HG03442 (cell line): ENCODE data around the gene HIRA.
A peak's percentile ranks its signal among the peaks of the same experiment; 100 is the strongest.
"Not testable (repeated sequence)": the region's sequence is repeated elsewhere in the genome, so short reads cannot be mapped to it uniquely, and the experiment has no call there.

Experiments used
- ATAC-seq: cut with Tn5 transposase; IDR thresholded peaks from one replicate; pipeline ENCODE4 v1.9.1; 2021; ENCODE audit warnings: mild to moderate bottlenecking, moderate library complexity; ENCODE audit not compliant: unreplicated experiment

The HIRA gene

DNA sequence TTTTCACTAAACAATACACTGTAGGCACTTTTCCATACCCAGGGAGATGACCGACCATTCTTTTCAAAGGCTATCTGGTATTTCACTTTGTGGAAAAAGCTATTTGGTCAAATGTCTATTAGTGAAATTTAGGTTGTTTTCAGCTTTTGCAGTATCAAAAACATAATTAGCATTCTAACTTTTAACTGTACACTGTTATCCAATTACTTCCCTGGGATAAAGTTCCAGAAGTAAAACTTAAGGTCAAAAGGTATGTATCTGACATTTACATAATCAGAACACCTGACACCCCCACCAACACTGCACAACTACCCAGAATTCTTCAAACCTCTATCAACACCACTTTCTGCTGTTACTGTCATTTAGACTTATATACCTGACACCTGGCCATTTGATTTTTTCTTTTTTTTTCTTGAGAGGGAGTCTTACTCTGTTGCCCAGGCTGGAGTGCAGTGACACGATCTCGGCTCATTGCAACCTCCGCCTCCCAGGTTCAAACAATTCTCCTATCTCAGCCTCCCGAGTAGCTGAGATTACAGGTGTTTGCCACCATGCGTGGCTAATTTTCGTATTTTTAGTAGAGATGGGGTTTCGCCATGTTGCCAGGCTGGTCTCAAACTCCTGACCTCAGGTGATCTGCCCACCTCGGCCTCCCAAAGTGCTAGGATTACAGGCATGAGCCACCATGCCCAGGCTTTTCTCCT is 13.9 kb upstream of the HIRA start:
- not testable (repeated sequence) for ATAC-seq

DNA sequence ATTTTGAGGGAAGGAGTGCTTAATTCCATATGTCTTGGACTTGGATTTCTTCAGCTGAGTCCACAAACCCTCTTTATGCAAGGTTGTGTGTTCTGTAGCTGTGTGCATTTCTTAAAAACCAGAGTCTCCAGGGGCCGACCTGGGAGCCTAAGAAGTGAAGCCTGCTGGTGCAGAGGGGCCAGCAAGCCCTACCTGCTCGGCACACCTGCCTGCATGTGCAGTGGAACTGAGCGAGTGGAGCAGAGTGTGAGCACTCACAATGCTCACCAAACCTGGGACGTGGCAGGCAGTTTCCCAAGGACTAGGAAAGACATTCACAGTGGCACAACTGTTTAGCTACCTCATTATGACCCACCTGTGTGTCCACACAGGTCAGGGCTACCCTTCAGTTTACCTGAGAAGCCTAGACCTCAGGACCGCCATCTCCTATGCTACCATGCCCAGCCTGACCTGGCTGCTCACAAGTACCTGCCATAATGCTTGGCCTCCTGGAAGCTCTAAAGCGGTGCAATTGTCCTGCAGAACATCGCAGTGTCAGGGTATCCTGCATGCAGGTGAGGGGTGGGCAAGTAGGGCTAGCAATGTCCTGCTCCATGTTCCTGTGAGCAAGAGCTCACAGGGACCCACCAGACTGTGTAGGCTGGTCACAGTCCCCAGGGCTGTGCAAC is 12.1 kb upstream of the HIRA start:
- ATAC-seq: no peak

DNA sequence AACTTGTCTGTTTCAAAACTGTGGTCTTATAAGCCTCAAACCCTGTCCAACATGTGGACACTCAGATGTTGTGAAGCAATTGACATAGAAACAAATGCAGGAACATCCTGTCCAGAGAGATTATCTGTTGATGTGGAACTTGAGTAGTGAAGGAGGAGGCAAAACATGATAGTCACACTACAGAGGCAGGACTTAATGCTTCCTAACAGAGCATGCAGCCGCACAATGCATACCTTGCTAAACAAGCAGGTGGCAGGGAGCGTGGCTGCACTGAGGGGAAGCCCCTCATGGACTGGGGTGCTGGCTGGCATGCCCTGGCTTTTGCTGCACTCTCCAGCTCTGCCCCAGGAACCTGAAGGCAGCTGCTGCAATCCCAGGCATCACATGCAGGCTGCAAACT is 10.6 kb upstream of the HIRA start:
- ATAC-seq: no peak

DNA sequence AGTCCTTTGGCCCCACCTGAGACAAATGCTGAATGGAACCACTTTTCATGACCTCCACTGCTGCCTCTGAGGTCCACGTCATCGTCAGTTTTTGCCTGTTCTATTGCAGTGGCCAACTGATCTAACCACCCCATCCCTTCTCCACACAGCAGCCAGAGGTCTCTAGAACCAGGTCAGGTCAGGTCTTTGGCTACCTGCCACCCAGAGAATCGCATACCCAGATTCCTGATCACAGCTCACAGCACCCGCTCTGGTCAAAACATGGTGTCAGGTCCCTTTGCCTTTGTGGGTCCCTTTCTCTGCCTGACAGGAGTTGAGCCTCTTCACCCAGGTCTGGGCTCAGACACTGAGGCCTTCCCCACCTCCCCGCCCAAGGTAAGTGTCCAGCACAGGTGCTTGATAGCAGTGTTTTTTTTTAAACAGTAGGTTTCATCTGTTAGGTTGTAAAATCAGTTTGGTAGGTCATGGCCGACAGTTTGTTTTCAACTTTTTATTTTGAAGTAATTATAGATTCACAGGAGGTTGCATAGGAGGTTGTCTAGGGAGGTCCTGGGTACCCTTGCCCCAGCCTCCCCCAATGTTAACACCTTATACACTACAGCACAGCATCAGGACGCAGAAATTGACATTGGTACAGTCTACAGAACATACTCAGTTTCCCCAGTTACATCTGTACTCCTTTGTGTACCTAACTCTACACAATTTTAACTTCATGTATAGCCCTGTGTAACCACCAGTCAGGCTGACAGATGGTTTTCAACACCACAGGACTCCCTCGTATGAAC is 9.1 kb upstream of the HIRA start:
- ATAC-seq: no peak

DNA sequence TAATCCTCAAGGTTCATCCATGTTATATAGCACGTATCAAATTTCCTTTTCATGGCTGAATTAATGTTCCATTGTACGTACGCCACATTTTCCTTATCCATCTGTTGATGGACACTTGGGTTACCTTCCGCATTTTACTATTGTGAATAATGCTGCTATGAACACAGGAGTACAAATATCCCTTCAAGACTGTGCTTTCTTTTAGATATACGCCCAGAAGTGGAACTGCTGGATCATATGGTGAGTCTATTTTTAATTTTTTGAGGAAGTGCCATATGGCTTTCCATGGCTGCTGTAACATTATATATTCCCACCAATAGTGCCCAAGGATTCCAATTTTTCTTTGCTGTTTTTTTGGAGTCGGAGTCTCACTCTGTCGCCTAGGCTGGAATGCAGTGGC is 6.8 kb upstream of the HIRA start:
- no peak for ATAC-seq

DNA sequence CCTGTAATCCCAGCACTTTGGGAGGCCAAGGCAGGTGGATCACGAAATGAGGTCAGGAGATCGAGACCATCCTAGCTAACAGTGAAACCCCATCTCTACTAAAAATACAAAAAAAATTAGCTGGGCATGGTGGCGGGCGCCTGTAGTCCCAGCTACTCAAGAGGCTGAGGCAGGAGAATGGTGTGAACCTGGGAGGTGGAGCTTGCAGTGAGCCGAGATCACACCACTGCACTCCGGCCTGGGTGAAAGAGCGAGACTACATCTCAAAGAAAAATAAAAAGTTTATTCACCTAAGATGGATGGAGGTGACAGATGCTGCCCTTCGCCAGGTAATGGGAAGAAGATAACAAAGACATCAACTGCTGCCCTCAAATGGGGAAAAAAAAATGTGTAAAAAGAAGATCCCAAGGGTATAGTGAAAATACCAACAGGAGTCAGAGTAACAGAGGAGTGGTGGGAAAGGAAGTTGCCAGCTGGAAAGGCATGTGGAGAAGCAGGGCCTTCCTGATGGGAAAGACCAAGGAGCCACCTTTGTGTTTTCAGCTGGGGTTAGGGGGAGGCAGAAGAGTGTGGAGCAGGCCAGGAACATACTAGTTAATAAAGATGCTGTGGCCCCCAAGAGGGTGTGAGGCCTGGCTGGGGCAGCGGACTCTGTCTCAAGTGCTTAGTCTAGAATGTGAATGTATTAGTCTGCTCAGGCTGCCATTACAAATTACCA is 5.1 kb upstream of the HIRA start:
- not testable (repeated sequence) for ATAC-seq

DNA sequence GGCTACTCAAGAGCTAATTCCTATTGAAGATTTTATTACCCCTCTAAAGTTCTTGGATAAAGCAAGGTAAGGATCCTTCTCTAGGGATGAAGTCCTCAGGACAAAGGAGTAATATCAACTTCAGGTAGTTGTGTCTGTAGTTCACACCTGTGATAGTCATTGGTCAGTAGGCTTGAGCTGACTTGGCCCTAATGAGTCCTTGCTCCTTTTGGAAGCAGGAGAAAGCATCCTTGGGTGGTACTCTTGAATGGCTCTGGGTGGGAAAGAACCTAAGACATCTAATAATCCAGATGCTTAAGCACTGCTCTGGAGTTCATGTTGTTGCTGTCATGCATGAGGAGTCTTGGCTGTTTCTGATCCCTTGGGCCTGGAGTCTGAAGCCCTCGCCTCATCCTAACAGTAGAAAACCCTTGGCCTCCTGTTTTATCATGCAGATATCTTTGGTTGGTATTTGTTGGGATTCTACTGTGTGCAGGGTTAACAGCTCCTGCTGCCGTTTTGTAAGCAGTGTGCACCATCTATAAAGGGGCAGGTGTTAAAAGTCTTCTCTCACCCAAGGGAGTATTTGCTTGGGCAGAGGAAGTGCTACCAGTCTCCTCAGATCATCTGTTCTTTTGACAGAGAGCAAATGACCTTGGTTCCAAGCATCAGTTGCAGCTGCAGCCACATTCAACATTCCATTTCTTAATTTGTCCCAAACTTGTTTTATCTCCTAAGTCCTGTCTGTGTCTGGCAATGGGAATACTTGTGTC is 3.5 kb upstream of the HIRA start:
- no peak for ATAC-seq

DNA sequence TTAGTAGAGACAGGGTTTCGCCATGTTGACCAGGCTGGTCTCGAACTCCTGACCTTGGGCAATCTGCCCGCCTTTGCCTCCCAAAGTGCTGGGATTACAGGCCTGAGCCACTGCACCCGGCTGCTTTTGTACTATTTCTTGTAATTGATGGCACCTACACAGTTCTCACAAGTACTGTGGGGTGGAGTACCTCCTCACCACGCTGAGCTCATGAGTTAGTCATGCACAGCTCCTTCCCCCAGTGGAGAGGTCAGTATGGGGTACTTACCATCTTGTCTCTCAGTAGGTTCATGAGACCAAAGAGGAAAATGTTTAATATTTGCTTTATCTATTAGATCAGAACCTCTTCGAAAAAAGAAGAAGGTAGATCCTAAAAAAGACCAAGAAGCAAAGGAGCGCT is 2.9 kb upstream of the HIRA start:
- ATAC-seq: no peak

DNA sequence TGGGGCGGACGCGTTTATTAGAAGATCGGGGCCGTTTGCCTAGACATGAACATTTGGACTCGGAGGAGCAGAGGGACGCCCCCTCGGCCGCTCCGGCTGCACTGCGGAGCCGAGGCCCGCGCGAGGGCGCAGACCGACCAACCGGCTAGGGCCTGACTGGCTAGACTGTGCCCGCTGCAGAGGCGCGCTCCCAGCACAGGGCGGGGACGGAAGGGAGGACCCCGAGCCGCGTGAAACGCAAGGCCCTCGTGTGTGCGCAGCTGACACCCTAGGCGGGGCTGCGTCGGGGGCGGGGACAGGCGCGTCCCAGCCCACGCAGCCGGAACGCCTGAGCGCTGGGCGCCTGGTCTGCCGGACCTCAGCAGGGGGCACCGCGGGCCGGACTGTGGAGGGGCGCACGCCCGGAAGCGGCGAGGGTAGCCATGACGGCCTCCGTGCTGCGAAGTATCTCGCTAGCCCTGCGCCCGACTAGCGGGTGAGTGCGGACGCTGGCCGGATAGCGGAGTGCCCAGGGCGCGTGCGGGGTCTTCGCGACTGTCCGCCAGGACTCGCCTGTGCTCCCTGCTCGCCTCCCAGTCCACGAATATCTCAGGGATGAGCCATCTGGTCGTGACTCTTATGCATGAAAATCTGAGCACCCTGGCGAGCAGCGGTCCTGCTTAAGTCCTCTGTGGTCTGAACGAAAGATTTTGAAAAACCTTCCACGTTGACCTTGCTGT is 759 bp upstream of the HIRA start, which contains the start of gene MRPL40:
Gene MRPL40 (plus strand): TSS at position 413 of the 719 bp plus-strand sequence. CDS start 10 bp downstream, at position 423.
- ATAC-seq: peak; percentile 70

DNA sequence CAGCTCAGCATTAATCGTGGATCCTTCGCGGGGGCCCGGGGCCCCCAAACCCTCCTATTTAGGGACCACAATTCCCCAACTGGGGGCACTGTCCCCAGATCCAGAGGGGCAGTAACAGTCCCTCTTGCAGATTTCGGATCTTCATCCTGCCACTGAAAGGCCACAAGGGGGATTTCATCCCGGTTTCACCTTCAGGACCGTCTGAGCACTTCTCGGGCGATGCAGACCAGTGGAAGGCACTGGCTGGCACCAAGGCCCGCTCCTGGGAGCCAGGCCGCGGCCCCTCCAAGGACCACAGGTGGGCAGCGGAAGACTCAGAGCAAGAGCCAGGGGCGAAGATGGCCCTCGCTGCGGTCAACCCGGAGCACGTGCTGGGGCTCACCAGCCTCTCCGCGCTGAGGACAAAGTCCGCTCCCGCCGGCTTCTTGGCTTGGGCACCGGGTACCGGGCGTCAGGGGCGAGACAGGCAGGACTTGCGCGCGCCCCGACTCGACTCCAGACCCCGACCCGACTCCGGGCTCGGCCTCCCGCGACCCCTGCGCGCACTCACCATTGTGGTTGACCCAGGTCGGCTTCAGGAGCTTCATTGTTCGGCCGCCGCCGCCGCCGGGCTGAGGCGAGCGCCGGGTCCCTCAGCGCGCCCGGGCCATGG is 517 bp downstream of the HIRA start:
- peak; percentile 8 for ATAC-seq

DNA sequence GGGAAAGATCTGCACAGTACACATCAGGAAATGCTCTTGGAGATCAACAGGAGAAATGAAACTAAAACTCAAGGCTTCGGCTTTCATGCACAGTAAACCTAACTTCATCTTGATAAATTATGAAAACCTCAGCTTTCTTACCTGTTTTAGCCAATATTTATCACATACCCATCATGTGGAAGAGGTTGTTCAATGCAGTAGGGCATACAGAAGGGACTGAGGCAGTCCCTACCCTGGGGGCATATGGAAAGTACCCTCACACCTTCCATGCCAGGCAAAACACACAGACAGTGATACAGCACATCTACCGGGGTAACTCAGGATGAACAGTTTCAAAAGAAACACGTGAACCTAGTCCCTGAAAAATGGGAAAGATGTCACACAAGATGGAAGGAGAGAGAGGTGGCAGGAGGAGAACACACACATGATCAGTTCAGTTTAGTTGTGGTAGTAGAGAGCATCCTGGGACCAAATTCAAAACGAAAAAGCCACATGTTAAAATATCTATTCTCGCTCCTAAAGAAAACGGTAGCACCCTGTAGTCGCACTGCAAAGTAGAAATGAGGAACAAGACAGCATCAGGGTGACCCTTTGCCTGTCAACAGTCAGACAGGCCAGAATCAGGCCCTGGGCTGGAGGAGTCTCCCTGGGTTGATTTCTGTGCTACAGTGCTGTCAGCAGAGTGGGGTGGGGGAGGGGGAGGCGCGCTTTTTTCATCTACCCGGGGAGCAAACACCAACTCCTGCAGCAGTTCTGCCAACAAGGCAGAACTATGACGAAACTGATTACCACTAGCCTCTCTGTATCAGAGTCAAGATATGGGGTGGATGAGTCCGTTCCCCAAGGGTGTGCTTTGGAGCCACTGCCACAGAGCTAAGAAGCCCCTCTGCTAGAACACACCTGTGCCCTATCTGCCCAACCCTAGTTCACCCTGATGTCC is 1.3 kb downstream of the HIRA start:
- ATAC-seq: no peak

DNA sequence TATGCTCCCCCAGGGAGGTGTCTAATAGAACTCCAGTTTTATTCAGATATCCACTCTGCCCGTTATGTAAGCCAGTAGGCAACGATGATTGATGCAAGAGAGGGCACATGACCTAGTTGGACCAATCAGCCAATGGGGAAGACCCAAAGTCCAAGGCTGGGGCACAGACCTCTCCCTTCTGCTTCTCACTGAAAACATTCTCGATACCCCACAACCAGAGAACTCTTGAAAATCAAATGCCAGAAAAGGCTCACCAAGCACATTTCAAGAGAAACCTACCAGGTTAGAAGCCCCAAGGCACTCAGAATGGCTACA is 7.4 kb downstream of the HIRA start:
- ATAC-seq: no peak

DNA sequence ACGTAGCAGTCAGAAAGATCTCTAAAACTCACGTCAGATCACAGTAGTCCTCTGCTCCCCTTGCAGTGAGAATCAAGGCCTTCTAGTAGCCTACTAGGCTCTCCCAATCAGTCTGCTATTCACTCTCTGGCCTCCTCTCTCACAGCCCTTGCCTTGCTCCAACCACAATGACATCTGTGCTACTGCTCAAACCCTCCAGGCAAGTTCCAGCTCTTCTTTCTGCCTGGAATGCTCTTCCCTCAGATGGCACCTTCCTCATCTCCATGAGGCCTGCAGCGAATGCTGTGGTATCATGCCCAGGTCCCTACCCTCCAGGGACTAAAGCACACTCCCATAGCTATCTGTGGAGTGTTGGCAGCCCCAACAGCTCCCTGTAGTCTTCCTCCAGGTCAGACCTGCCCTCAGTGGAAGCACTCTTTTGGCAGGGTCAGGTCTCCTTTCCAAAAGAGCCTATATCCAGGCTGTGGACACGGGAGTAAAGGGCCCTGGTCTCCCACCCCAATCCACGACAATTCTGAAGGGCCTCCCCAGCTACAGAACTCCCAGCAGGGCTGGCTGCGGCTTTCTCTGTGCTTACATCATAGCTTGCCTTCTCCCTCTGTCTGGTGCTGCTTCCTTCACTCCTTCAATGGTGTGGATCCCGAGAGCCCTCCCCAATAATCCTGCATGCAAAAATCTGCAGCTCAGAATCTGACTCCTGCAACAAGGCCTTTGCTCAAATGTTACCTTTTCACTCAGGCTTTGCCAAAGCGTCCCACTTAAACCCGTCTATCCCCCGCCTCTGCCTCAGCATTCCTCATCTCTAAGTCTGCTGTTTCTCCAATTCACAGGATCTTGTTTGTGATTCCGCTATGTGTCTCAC is 8.9 kb downstream of the HIRA start:
- ATAC-seq: no peak

DNA sequence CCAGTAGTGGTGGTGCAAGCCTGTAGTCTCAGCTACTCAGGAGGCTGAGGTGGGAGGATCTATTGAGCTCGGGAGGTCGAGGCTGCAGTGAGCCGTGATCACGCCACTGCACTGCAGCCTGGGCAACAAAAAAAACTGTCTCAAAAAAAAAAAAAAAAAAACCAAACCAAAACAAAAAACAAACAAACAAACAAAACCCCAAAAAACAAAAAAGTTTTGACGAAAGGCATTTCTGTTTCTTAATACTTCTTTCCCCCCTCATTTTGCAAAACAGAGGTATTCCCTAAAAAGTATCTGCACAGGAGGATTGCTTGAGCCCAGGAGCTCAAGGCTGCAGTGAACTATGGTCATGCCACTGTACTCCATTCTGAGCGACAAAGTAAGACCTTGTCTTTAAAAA is 11.2 kb downstream of the HIRA start:
- no peak for ATAC-seq

DNA sequence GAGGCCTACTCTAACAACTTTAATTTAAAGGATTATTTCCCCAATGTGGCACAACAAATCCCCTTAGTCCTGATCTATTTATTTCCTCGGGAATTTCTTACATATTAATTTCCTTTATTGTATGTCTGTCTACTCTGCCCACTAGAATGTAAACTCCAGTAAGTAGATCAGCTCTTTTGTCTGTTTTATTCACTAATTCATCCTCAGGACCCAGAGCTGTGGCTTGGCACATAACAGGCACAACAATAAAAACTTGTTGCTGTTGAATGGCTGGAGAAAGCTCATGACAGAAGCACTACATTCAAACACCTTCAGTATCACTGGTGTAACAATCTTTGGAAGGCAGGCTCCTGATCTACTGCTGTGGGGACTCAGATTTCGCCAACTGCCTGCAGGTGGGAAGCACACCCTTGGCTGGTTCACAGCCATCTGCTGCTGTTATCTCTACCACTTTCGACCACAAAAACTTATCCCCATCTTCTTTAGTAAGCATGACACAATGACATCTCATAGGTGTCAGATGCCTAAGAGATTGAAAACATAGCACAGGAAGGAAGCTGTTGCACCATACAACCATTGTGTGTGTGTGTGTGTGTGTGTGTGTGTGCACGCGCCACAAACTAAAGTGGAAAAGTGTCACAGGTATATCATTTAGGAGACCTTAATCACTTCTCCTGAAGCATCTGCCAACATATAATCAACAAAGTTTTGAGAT is 11.9 kb downstream of the HIRA start:
- no peak for ATAC-seq

DNA sequence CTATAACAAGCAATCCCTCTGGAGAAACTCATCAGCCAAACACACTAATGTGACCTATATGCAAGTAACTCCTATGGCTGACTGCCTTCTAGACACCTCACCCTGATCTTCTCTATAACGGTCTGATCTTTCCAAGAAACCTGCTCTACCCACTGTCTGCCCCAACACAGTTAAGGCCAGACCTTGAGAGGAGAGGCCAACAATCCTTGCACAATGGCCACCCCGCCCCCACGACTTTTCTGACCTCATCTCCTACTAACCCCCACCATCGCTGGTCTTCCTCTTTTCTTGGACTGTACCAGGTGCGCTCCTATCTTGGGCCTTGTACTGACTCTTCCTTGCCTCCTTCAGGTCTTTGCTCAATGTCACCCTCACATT is 12.5 kb downstream of the HIRA start:
- no peak for ATAC-seq

DNA sequence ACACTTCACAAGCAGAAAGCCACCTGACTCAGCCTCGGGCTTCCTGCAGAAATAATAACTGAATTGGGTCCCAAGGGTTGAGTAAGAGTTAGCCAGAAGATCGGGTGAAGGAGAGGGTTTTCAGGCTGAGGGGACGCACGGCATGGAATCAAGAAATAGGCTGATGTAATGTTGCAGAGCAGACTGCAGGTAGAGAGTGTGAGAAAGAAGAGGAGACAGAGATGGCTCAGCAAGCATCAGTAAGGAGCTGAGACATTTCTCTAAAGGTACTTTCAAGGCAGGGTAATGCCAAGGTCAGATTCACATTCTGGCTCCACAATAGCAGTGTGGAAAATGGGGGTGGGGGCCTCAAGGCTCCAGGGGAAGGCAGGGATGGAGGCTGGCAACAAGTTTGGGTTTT is 18.6 kb downstream of the HIRA start:
- ATAC-seq: no peak
